ENCODE results near the gene P4HA3. TPM values are rescaled to one million over a fixed set of nuclear protein-coding genes. Genes with fewer than 3 reads are reported as not detected.

Gene P4HA3
- total RNA-seq, 1 donor from 2014 or later: 0.56 TPM

- ATAC-seq (peak; percentile 51 to 65), DNase-seq (no peak)
- Histone ChIP-seq H3K9me3 (peaks cover 16% of the 10 kb centered on the region), H3K27me3 (ENCODE audit: low read depth) (peaks cover 5% of the 10 kb centered on the region), H3K36me3 (no peaks in the 10 kb centered on the region), H3K4me3 (no peak overlapping the region), H3K4me1 (peaks cover 10% of the 10 kb centered on the region), H3K27ac (no peak overlapping the region)
- intact Hi-C loops (cut with DNase I): no loop called here
- no peak for TF ChIP-seq CTCF (IDR thresholded peaks at IDR 0.05)
Observed at GRCh38 chr11:74312326-74312725, 886 bp upstream of the P4HA3 start.

- Histone ChIP-seq H3K27ac (no peak overlapping the region), H3K27me3 (ENCODE audit: low read depth) (peaks cover 5% of the 10 kb centered on the region), H3K4me3 (peak overlapping the region; percentile 58), H3K4me1 (peaks cover 16% of the 10 kb centered on the region), H3K36me3 (no peaks in the 10 kb centered on the region), H3K9me3 (peaks cover 3% of the 10 kb centered on the region)
- no peak for DNase-seq
- no peak for TF ChIP-seq CTCF (IDR thresholded peaks at IDR 0.05)
- peak in 1 of 2 donors; percentile 20 for ATAC-seq
- intact Hi-C loops (cut with DNase I): no loop called here
Observed at GRCh38 chr11:74310857-74311256, 583 bp downstream of the P4HA3 start.

GRCh38 chr11:74307434-74307833, 4.0 kb downstream of the P4HA3 start:
- no peak for ATAC-seq
- Histone ChIP-seq H3K36me3 (no peaks in the 10 kb centered on the region), H3K27ac (no peak overlapping the region), H3K27me3 (ENCODE audit: low read depth) (peaks cover 5% of the 10 kb centered on the region), H3K4me1 (peaks cover 16% of the 10 kb centered on the region), H3K4me3 (no peak overlapping the region), H3K9me3 (no peaks in the 10 kb centered on the region)
- no peak for TF ChIP-seq CTCF (IDR thresholded peaks at IDR 0.05)
- DNase-seq: no peak
- intact Hi-C loops (cut with DNase I): no loop called here

GRCh38 chr11:74306435-74307175, 4.8 kb downstream of the P4HA3 start:
- intact Hi-C loops (cut with DNase I): no loop called here
- Histone ChIP-seq H3K4me1 (peaks cover 16% of the 10 kb centered on the region), H3K36me3 (no peaks in the 10 kb centered on the region), H3K4me3 (no peak overlapping the region), H3K27me3 (ENCODE audit: low read depth) (peaks cover 5% of the 10 kb centered on the region), H3K27ac (no peak overlapping the region), H3K9me3 (no peaks in the 10 kb centered on the region)
- no peak for DNase-seq
- ATAC-seq: no peak
- TF ChIP-seq CTCF (IDR thresholded peaks at IDR 0.05): no peak

- Histone ChIP-seq H3K9me3 (no peaks in the 10 kb centered on the region), H3K36me3 (no peaks in the 10 kb centered on the region), H3K27ac (no peak overlapping the region), H3K4me1 (no peaks in the 10 kb centered on the region), H3K27me3 (ENCODE audit: low read depth) (no peaks in the 10 kb centered on the region), H3K4me3 (no peak overlapping the region)
- DNase-seq: no peak
- ATAC-seq: no peak
- no peak for TF ChIP-seq CTCF (IDR thresholded peaks at IDR 0.05)
- intact Hi-C loops (cut with DNase I): no loop called here
Observed at GRCh38 chr11:74299015-74299414, 12.4 kb downstream of the P4HA3 start.

Data from lower lobe of right lung (tissue), 2 donors.